ENCODE data around the gene ATXN7L3.
A peak's percentile ranks its signal among the peaks of the same experiment; 100 is the strongest.

The ATXN7L3 gene

GRCh38 chr17:44217738-44218343 lies 18.2 kb upstream of the ATXN7L3 start:
- DNase-seq, result no peak

GRCh38 chr17:44216694-44217093 lies 17.0 kb upstream of the ATXN7L3 start:
- no peak for DNase-seq

- DNase-seq, result no peak
Observed at GRCh38 chr17:44216173-44216572, 16.5 kb upstream of the ATXN7L3 start.

GRCh38 chr17:44214896-44215295 lies 15.2 kb upstream of the ATXN7L3 start:
- DNase-seq, result no peak

- no peak for DNase-seq
Observed at GRCh38 chr17:44214230-44214494, 14.5 kb upstream of the ATXN7L3 start.

GRCh38 chr17:44213403-44214229 lies 13.9 kb upstream of the ATXN7L3 start:
- DNase-seq, result no peak

- DNase-seq, result no peak
Observed at GRCh38 chr17:44212507-44213402, 13.1 kb upstream of the ATXN7L3 start.

GRCh38 chr17:44211281-44212265 lies 11.9 kb upstream of the ATXN7L3 start:
- DNase-seq, result no peak

GRCh38 chr17:44210342-44211192 lies 10.9 kb upstream of the ATXN7L3 start:
- peak; percentile 60 to 75 for DNase-seq

- DNase-seq, result no peak
Observed at GRCh38 chr17:44209786-44210341, 10.2 kb upstream of the ATXN7L3 start.

- no peak for DNase-seq
Observed at GRCh38 chr17:44207743-44208142, 8.1 kb upstream of the ATXN7L3 start.

- no peak for DNase-seq
Observed at GRCh38 chr17:44207319-44207718, 7.6 kb upstream of the ATXN7L3 start.

GRCh38 chr17:44206825-44207155 lies 7.1 kb upstream of the ATXN7L3 start:
- no peak for DNase-seq

- no peak for DNase-seq
Observed at GRCh38 chr17:44205962-44206824, 6.5 kb upstream of the ATXN7L3 start.

GRCh38 chr17:44204441-44204882 lies 4.8 kb upstream of the ATXN7L3 start:
- no peak for DNase-seq

- peak; percentile 63 to 66 for DNase-seq
Observed at GRCh38 chr17:44203731-44204440, 4.2 kb upstream of the ATXN7L3 start.

GRCh38 chr17:44202756-44203155 lies 3.1 kb upstream of the ATXN7L3 start:
- DNase-seq, result no peak

GRCh38 chr17:44200478-44201155 lies 933 bp upstream of the ATXN7L3 start:
- peak; percentile 71 to 83 for DNase-seq
